Measurements from ENCODE around the gene WDR82.

The WDR82 gene, protein sequence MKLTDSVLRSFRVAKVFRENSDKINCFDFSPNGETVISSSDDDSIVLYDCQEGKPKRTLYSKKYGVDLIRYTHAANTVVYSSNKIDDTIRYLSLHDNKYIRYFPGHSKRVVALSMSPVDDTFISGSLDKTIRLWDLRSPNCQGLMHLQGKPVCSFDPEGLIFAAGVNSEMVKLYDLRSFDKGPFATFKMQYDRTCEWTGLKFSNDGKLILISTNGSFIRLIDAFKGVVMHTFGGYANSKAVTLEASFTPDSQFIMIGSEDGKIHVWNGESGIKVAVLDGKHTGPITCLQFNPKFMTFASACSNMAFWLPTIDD

GRCh38 chr3:52278510-52279069 is at the start of gene WDR82:
TSS of gene WDR82 (minus strand) at chr3:52278649. CDS start at chr3:52278361, 288 bp downstream.
- DNase-seq, result peak; percentile 93

- no peak for DNase-seq
These were observed 49.2 kb upstream of the WDR82 start for GRCh38 chr3:52327486-52328290.

DNA sequence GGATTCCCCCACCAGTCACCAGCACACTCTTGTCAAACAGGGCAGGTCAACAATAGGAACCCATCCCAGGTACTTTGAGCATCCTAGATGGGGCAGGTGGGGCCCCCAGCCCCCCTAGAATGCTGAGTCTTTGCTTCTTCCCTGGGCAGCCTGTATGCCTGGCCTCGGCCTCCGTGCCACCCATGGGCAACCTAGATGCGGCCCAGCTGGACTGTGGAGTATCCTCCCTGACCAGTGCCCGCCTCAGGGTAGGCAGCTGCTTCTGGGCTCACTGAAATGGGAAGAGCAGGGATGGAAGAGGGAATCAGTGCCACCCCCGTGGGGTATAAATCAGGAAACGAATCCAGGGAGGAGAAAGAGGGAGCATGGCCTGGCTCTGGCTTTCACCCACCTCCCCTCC is 48.5 kb upstream of the WDR82 start:
- DNase-seq, result no peak

- DNase-seq, result no peak
These were observed 47.2 kb upstream of the WDR82 start for GRCh38 chr3:52325686-52326085.

DNA sequence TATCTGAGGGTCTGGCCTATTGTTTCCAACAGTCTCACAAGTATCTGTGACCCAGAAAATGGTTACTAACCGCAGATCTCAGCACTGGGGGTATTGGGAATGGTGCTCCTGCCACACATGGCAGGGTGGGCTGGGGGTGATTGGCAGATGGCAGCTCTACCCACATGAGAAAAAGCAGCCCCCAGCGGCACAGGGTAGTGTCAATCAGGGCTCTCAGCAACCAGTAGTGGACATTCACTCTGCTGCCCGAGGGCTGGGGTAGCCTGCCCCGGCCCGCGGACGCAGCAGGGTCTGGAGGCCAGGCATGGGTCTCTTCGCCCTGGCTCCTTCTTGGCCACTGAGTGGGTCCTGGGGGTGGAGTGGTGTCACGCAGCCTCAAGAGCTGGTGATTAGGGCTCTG is 46.2 kb upstream of the WDR82 start:
- no peak for DNase-seq

DNA sequence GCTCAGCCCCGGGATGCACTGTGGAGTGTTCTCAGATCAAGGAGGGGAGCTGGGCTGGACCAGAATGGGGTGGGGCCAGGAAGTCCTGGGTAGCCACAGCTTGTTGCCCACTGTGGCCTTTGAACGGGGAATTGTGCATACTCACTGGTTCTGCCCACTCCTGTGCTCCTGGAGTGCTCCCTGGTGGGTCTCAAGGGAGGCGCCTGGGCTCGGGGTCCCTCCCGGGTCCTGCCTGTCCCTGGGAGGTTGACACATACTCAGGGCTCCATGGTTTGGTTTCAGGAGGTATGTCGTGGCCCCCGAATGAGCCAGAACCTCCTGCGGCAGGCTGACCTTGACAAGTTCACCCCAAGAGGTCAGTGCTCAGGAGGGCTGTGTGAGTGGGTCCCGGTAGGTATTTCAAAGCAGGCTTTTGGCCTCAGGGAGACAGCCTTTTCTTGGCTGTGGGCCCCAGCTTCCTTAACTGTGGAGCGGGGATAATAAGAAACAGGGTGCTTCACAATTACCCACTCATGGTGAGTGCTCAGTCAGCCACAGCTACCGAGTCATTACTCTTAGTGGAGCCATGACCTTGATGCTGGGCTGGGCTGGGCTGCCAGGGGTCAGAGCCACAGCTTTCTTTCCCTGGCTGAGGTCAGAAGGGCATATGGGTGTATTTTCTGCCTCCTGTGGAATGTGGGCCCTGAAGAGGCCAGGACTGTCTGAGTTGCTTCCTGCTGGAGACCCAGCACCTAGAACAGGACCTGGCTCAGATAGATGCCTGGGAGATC is 45.3 kb upstream of the WDR82 start:
- DNase-seq, result no peak

- no peak for DNase-seq
These were observed 44.0 kb upstream of the WDR82 start for GRCh38 chr3:52322466-52322865.

- no peak for DNase-seq
These were observed 43.0 kb upstream of the WDR82 start for GRCh38 chr3:52321481-52321880.

- DNase-seq, result no peak
These were observed 41.6 kb upstream of the WDR82 start for GRCh38 chr3:52319921-52320595.

DNA sequence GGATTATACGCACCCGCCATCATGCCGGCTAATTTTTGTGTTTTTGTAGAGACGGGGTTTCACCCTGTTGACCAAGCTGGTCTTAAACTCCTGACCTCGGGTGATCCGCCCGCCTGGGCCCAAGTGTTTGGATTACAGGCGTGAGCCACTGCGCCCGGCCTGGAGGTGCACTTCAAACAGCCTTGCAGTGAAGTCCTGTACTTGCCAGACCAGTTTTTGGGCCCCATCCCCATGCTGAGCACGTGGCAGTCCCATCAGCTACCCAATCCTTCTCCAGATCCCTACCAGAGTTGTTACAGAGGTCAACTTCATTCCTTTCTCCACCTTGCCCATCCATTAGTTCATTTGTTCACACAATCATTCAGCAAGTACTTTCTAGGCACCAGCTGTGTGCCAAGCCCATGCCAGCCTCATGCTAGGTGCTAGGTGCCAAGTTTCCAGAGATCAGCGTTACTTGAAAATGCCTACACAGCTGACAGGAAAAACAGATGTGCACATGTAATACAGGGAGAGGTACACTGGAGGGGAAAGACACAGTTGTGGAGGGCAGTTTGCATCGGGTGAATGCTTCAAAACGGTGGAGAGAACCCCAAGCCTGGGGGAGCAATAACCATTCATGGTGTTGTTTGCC is 39.9 kb upstream of the WDR82 start:
- no peak for DNase-seq

DNA sequence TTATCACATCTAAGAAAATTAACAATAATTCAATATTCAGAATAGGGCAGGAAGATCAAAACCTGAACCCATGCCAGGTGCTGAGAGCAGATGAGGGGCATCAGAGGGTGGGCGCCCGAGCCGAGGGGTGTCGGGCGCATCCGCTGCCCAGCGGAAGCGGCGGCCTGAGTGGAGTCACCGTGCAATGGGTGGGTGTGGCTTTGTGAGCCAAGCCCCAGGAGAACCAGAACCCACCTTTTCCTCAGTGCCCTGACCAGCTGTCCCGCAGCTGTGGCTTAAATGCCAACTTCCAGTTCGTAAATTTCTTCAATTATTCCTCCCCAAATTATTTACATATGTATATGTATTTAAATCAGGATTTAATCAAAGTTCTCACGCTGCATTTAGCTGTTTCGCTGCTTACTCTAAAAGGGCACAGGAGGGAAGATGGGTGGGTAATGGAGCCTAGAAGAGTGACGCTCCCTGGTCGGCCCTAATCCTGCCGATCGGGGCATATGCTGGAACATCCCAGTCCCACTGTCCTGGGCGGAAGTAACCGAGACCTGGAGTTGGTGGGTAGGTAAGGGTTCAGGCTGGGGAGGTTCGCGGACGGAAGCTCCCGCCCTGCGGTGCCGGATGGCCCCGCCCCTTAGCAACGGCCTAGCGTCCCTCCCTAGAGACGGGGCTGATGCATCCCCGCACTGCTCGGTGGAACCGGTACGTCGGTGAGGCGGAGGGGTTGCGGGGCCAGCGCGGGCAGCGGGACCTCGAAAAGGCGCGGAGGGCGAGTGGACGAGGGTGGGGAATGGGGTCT is 39.0 kb upstream of the WDR82 start:
- peak; percentile 47 for DNase-seq

DNA sequence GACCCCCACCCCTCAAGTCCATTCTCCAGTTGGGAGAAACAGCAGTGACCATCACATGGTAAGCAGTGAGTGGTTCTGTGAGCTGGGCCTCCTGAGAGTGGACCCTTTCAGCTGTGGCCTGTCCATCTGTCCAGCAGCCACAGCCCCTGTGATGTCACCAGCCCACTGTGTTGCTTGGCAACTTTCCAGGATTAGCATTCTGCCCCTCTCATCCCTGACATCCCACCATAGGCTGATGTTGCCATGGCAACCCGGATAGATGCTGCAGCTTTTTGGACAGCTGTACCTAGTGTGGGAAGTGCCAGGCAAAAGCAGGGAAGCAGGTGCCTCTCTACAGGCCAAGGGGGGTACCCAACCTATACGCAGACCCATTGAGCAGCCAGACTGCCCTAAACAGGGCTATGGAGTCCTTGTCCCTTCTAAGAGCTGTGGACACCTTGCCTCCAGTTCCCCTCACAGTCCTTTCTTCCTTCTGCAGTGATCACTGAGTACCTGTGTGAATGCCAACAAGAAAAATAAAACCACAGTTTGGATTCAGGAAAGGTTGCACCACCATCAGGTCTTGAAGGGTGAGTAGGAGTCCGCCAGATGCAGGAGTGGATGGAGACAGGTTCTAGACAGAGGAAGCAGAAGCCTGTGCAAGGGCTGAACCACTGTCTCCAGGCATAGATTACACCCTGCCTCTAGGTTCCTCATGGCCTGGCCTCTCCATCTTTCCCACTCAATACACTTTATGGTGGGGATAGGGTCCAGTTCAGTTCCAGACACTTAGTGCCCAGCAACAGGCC is 37.7 kb upstream of the WDR82 start, which contains the start of gene DNAH1:
TSS of gene DNAH1 (plus strand) at position 343 of the 788 bp plus-strand sequence. CDS start 6,124 bp downstream, outside the sequence.
- DNase-seq, result no peak

GRCh38 chr3:52315006-52315405 is 36.6 kb upstream of the WDR82 start:
- DNase-seq, result no peak

GRCh38 chr3:52314489-52314888 is 36.0 kb upstream of the WDR82 start:
- no peak for DNase-seq

GRCh38 chr3:52313774-52314188 is 35.3 kb upstream of the WDR82 start:
- DNase-seq, result no peak

GRCh38 chr3:52313188-52313773 is 34.8 kb upstream of the WDR82 start:
- no peak for DNase-seq

- DNase-seq, result no peak
These were observed 33.2 kb upstream of the WDR82 start for GRCh38 chr3:52311576-52312119.

GRCh38 chr3:52310861-52311575 is 32.6 kb upstream of the WDR82 start:
- DNase-seq, result no peak

DNA sequence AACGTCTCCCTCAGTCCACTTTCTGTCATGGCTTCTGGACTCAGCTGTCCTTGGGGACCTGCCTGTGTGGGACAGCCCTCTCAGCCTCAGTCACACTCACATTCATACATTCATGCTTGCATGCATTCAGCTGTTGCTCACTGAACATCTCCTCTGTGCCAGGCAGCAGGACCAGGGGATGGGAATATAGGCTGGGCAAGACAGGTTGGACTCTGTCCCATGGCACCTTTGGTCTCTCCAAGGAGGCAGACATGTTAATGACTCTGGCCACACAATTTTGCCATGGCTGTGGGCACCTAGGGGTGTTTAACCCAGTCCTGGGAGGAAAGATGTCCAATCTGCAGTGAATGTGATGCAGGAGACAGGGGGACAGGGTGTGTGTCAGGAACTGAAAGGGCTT is 29.9 kb upstream of the WDR82 start:
- DNase-seq, result no peak
